Measurements from ENCODE around the gene APOL1. TPM values are rescaled to one million over a fixed set of nuclear protein-coding genes. Genes with fewer than 3 reads are reported as not detected.

APOL1 gene
- total and polyA plus RNA-seq, 2 donors (not counting 3 experiments of a cell fraction or from before 2014, with no cell fraction given) = 8.2 to 14.1 TPM

DNA sequence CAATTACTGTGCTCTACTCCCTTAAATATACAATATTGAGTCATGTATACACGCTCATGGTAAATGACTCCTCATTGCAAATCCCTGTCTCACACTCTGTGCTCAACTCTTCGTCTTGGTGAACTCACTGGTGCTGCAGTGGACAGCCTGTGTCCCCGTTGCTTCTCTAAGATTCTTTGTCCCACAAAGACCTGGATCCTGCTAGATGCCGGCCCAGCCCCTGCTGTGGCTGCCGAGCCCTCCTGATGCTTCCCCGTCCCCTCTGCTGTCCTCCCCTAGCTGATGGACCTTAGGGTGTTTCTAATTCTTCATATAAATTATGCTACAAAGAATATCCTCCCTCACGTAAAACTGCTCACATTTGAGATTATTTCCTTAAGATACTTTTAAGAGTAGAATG is 19.1 kb upstream of the APOL1 start:
- no peak for TF ChIP-seq EZH2 (IDR thresholded peaks at IDR 0.05; ENCODE audit: borderline replicate concordance, low read depth, low read length, severe bottlenecking)
- no peak for TF ChIP-seq GATA2 (IDR thresholded peaks at IDR 0.05; ENCODE audit: insufficient read depth, insufficient read length, low read depth, low read length)
- no peak for TF ChIP-seq JUN (IDR thresholded peaks at IDR 0.05; ENCODE audit: borderline replicate concordance, insufficient read depth, insufficient read length, low read depth)
- TF ChIP-seq, protein P1, sequence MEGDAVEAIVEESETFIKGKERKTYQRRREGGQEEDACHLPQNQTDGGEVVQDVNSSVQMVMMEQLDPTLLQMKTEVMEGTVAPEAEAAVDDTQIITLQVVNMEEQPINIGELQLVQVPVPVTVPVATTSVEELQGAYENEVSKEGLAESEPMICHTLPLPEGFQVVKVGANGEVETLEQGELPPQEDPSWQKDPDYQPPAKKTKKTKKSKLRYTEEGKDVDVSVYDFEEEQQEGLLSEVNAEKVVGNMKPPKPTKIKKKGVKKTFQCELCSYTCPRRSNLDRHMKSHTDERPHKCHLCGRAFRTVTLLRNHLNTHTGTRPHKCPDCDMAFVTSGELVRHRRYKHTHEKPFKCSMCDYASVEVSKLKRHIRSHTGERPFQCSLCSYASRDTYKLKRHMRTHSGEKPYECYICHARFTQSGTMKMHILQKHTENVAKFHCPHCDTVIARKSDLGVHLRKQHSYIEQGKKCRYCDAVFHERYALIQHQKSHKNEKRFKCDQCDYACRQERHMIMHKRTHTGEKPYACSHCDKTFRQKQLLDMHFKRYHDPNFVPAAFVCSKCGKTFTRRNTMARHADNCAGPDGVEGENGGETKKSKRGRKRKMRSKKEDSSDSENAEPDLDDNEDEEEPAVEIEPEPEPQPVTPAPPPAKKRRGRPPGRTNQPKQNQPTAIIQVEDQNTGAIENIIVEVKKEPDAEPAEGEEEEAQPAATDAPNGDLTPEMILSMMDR (IDR thresholded peaks at IDR 0.05; ENCODE audit: extremely low read depth in 1 of 2, insufficient read depth in 1 of 2, low read depth in 1 of 2, low read length in 2 of 2) = no peak
- TF ChIP-seq MYC (IDR thresholded peaks at IDR 0.05; ENCODE audit: low read depth, low read length) = no peak
- no peak for TF ChIP-seq FOS (IDR thresholded peaks at IDR 0.05; ENCODE audit: borderline replicate concordance, insufficient read depth, low read length)
- TF ChIP-seq POLR2AphosphoS5 (IDR thresholded peaks at IDR 0.05; ENCODE audit: insufficient read depth, low read depth, low read length) = no peak
- no peak for TF ChIP-seq POLR2A (IDR thresholded peaks at IDR 0.05; ENCODE audit: low read depth, low read length)
- no peak for TF ChIP-seq MAX (IDR thresholded peaks at IDR 0.05; ENCODE audit: insufficient read depth, insufficient read length)
- dilution Hi-C loops (cut with MboI; ENCODE audit: extremely low pct_ligation_motif_present, low sequenced_read_pairs) (no loop called here), intact Hi-C loops (cut with micrococcal nuclease) (no loop called here)
- Histone ChIP-seq H3K9me1 (replicated peaks; ENCODE audit: control insufficient read depth, extremely low read depth, insufficient read depth, low read length) (no peaks in the 10 kb centered on the region), H3K27me3 (ENCODE audit: control insufficient read depth in 2 of 2, insufficient read depth in 2 of 2, low read length in 2 of 2) (no peaks in the 10 kb centered on the region), H2AFZ (ENCODE audit: low read depth, low read length) (no peak overlapping the region), H3K4me3 (replicated peaks in 1 of 3; ENCODE audit: insufficient read depth in 1 of 3, low read depth in 1 of 3, low read length in 3 of 3) (no peak overlapping the region), H3K9ac (replicated peaks; ENCODE audit: extremely low read depth, insufficient read depth, low read length) (no peak overlapping the region), H3K27ac (ENCODE audit: insufficient read depth, low read depth, low read length) (no peak overlapping the region), H4K20me1 (replicated peaks; ENCODE audit: control insufficient read depth, extremely low read depth, insufficient read depth, low read length) (no peaks in the 10 kb centered on the region), H3K36me3 (ENCODE audit: control insufficient read depth in 2 of 2, extremely low read depth in 1 of 2, insufficient read depth in 2 of 2, low read length in 2 of 2) (peaks cover 7 to 26% of the 10 kb centered on the region in 2 experiments), H3K4me2 (ENCODE audit: insufficient read depth, low read length) (no peak overlapping the region), H3K9me3 (replicated peaks; ENCODE audit: control insufficient read depth, insufficient read depth, low read length) (no peaks in the 10 kb centered on the region), H3K79me2 (ENCODE audit: control insufficient read depth, insufficient read depth, low read length) (peaks cover 25% of the 10 kb centered on the region), H3K4me1 (ENCODE audit: control insufficient read depth, extremely low read depth, insufficient read depth, low read length) (peaks cover 16% of the 10 kb centered on the region)
- ChIA-PET POLR2A (no interaction called here), CTCF (interaction anchor here (0.5 kb wide), 1 partner anchor 248 kb away, joined by 3 read pairs; no protein-coding TSS in a partner anchor)
- no TSS peak for BruUV-seq (replicated peaks)
- DNase-seq (ENCODE audit: low read depth, low spot score) = no peak
- FAIRE-seq = peak; percentile 24
